Heart right ventricle (tissue), 16 donors: Measurements from ENCODE around the gene NCAM1. TPM values are rescaled to one million over a fixed set of nuclear protein-coding genes. Genes with fewer than 3 reads are reported as not detected.

ENCODE experiments used
- ATAC-seq, 8 donors: fragments of 200-7000 bp; cut with Tn5 transposase; one replicate each; pipeline ENCODE4 v1.9.1; 2020; ENCODE audit warnings: mild to moderate bottlenecking in 8 of 8, moderate library complexity in 8 of 8, moderate number of reproducible peaks in 1 of 8
- DNase-seq, 2 donors: peaks; one replicate each; pipeline ENCODE4 v3.0.0-alpha.2; 2020
- H3K27ac ChIP-seq, 10 donors: fragments of 200-600 bp; sonication (generic) in 2 of 10; one replicate each; pipeline versions ENCODE4 v1.5.0 to v1.8.0; 2020 to 2022; ENCODE audit warnings: mild to moderate bottlenecking in 3 of 10
- H3K27me3 ChIP-seq, 7 donors: fragments of 200-600 bp; one replicate each; pipeline ENCODE4 v1.8.0; 2021 to 2022; ENCODE audit warnings: mild to moderate bottlenecking in 2 of 7
- H3K36me3 ChIP-seq, 9 donors: fragments of 200-600 bp; sonication (generic) in 1 of 9; one replicate each; pipeline versions ENCODE4 v1.5.0 to v1.8.0; 2020 to 2022; ENCODE audit warnings: mild to moderate bottlenecking in 2 of 9
- H3K4me1 ChIP-seq, 9 donors: fragments of 200-600 bp; sonication (generic) in 1 of 9; one replicate each; pipeline versions ENCODE4 v1.5.0 to v1.8.0; 2020 to 2022; ENCODE audit warnings: mild to moderate bottlenecking in 4 of 9
- H3K4me3 ChIP-seq, 10 donors: fragments of 200-600 bp; sonication (generic) in 2 of 10; one replicate each; pipeline versions ENCODE4 v1.5.0 to v1.8.0; 2020 to 2022; ENCODE audit warnings: mild to moderate bottlenecking in 7 of 10, moderate library complexity in 2 of 10
- H3K9me3 ChIP-seq, 11 donors: fragments of 200-600 bp in 10 of 11; sonication (generic) in 2 of 11; one replicate each; pipeline versions ENCODE4 v1.5.0 to v1.8.0; 2013 to 2022; ENCODE audit warnings: mild to moderate bottlenecking in 2 of 11, control low read depth in 1 of 11, moderate library complexity in 1 of 11
- CTCF ChIP-seq, 9 donors: fragments of 200-600 bp; sonication (generic) in 2 of 9; IDR thresholded peaks; one replicate each; pipeline versions ENCODE4 v1.5.0 to v1.8.0; 2021 to 2022; ENCODE audit warnings: antibody characterized with exemption in 9 of 9, mild to moderate bottlenecking in 5 of 9, moderate library complexity in 1 of 9
- WGBS, 2 donors: extraction: QIAGEN DNeasy Blood & Tissue Kit; methylation state at CpG; one replicate each; pipeline ENCODE4 v1.1.7; 2013; ENCODE audit warnings: inconsistent platforms in 1 of 2; 5-methylcytosine and 5-hydroxymethylcytosine counted together
- intact Hi-C, 10 donors: fragments of 100-400 bp; cut with DNase I; formaldehyde crosslinking; loops; one replicate each; pipeline versions ENCODE4 v1.11.1 to v1.14.2; 2022
- polyA plus RNA-seq, 2 donors: library from polyadenylated mRNA; stranded (reverse); fragments of 200-250 nt; gene quantifications; one replicate each; pipeline ENCODE4 v1.2.3, GENCODE V29; 2013
- total RNA-seq, 10 donors: library from RNA; stranded (reverse); fragmentation: NEBNext Ultra II Directional in 3 of 10; extraction: Animal tissue kit (Norgen Biotek cat#: 25700) in 3 of 10; gene quantifications; one replicate each; pipeline versions ENCODE4 v1.2.1 to v1.2.4, GENCODE V29; 2021 to 2023
- donor health status: Arrhythmogenic right ventricular cardiomyopathy.
- donor health status: ischemic (EF 13 %, LVEDD 7.1; RV severe dilation, severe dysfunction).
- donor health status: healthy with polysubstance abuse.
- donor health status: DM: no; HTN: yes; CAD: no.
- donor health status: DM: no; HTN: no; CAD: no.
- donor health status: ischemic (EF 25% LVEDD 6.9; RV normal size, moderate dysfunction).
- donor health status: ischemic (EF 25% LVEDD 5.7; RV mildly dilated, moderate dysfunction).
- donor health status: healthy.
- donor health status: DM: yes; HTN: yes; CAD: no.
- donor health status: Ischemic cardiomyopathy.
- donor health status: ischemic (EF 35%, LVEDD 5.7; RV mildly dilated, moderate dysfunction).
- donor health status: nonischemic (EF 11% LVEDD 7.7; RV severe dilation, severe dysfunction).
- donor health status: DM: yes; HTN: yes; CAD: no.
- donor health status: PGD.
- donor health status: ischemic (EF 29% LVEDD 5.4; RV normal size, mild dysfunction).
- donor health status: nonischemic (EF 23%, LVEDD 6.1; RV moderate dilation, normal function).

NCAM1 gene
- total and polyA plus RNA-seq, 12 donors: 76.8 to 454 (median 328) TPM

- Histone ChIP-seq H3K4me1 (peaks cover 4 to 52% (median 13%) of the 10 kb centered on the region in 9 donors), H3K9me3 (no peaks in the 10 kb centered on the region), H3K4me3 (no peak overlapping the region), H3K27ac (no peak overlapping the region), H3K27me3 (peaks cover 0 to 11% (median 0%) of the 10 kb centered on the region in 7 donors), H3K36me3 (no peaks in the 10 kb centered on the region)
- no peak for TF ChIP-seq CTCF (IDR thresholded peaks at IDR 0.05)
- intact Hi-C loops: no loop called here
- ATAC-seq: no peak
- no peak for DNase-seq
These were observed 215.6 kb downstream of the NCAM1 start for GRCh38 chr11:113176599-113177360.

GRCh38 chr11:113177671-113178070 lies 216.5 kb downstream of the NCAM1 start:
- no peak for TF ChIP-seq CTCF (IDR thresholded peaks at IDR 0.05)
- no peak overlapping the region for H3K4me3 ChIP-seq
- H3K27me3 ChIP-seq: peaks cover 0 to 11% (median 0%) of the 10 kb centered on the region in 7 donors
- WGBS, 2 donors: 63 to 65% methylated on average over 5 of the region's 5 CpGs
- peaks cover 4 to 53% (median 13%) of the 10 kb centered on the region in 9 donors for H3K4me1 ChIP-seq
- no peaks in the 10 kb centered on the region for H3K36me3 ChIP-seq
- intact Hi-C loops: no loop called here
- no peaks in the 10 kb centered on the region for H3K9me3 ChIP-seq
- DNase-seq: no peak
- no peak overlapping the region for H3K27ac ChIP-seq
- ATAC-seq: no peak

GRCh38 chr11:113178381-113179070 lies 217.3 kb downstream of the NCAM1 start:
- DNase-seq (no peak), ATAC-seq (no peak)
- Histone ChIP-seq H3K27me3 (peaks cover 0 to 11% (median 0%) of the 10 kb centered on the region in 7 donors), H3K4me1 (peaks cover 4 to 54% (median 15%) of the 10 kb centered on the region in 9 donors), H3K36me3 (no peaks in the 10 kb centered on the region), H3K27ac (no peak overlapping the region), H3K9me3 (no peaks in the 10 kb centered on the region), H3K4me3 (no peak overlapping the region)
- intact Hi-C loops: no loop called here
- WGBS, 2 donors: 70 to 83% methylated on average over 10 of the region's 10 CpGs
- TF ChIP-seq CTCF (IDR thresholded peaks at IDR 0.05): no peak

- Histone ChIP-seq H3K27me3 (peaks cover 0 to 11% (median 0%) of the 10 kb centered on the region in 7 donors), H3K27ac (no peak overlapping the region), H3K9me3 (no peaks in the 10 kb centered on the region), H3K4me3 (no peak overlapping the region), H3K36me3 (no peaks in the 10 kb centered on the region), H3K4me1 (peaks cover 4 to 61% (median 19%) of the 10 kb centered on the region in 9 donors)
- DNase-seq (no peak), ATAC-seq (peak in 3 of 8 donors; percentile 45 to 49 (median 48))
- no peak for TF ChIP-seq CTCF (IDR thresholded peaks at IDR 0.05)
- intact Hi-C loops: no loop called here
- WGBS, 2 donors: 40 to 49% methylated on average over 2 of the region's 2 CpGs
These were observed 218.0 kb downstream of the NCAM1 start for GRCh38 chr11:113179181-113179704.
